AG08395 (cell line): ENCODE results near the gene WDR70.
A peak's percentile ranks its signal among the peaks of the same experiment; 100 is the strongest.

Source experiments
- DNase-seq: peaks from one replicate; pipeline ENCODE4 v3.0.0; 2012; ENCODE audit warnings: mixed read lengths, low spot score

The WDR70 gene

GRCh38 chr5:37723162-37723961 lies 344.2 kb downstream of the WDR70 start:
- DNase-seq = no peak

DNA sequence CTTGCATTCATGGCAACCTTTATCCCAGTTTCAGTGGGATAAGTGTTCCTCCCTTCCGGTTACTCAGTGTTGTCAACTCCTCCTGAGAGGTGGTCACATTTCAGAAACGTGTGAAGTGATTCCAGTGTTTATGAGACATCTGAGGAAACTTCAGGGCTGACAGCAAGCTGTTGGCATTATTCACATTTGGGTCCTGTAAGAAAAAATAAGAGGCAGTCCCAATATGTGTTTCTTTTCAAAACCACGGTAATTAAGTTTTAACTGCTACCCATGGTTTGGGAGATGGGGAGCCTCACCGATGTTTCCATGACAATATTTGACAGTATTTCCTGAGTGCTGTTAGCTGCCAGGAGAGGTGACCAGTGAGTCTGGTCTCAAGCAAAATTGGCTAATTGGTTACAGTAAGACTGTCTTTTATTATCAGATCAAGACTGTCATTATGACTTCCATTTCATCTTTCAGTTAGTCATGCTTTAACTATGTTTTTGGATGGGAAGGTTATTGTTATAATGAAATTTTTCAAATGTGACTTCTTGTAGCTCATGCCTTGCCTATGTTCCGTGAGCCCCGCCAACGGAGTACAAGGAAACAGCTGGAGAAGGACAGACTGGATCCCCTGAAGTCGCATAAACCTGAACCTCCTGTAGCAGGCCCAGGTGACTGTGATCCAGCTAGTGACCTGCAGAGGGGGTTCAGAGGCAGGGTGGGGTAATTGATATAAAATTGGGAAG lies 345.4 kb downstream of the WDR70 start:
- DNase-seq = peak; percentile 27

DNA sequence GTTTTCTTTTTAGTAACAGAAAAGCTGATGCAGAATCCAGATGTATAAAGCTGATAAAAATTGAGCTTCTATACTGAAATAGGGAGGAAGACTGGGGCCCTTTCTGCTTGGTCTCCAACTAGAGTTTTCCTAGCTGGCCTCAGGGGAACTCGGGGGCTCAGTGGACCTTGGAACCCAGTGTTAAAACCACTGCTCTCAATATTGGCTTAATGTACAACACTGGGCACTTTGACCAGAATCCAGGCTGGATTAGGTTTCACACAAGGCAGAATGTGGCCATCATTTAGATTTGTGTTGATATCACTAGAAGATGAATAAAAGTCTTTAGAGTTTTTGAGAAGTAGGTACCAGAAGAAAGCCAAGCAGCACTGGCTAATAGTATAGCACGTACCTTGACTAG lies 346.1 kb downstream of the WDR70 start:
- DNase-seq = no peak

DNA sequence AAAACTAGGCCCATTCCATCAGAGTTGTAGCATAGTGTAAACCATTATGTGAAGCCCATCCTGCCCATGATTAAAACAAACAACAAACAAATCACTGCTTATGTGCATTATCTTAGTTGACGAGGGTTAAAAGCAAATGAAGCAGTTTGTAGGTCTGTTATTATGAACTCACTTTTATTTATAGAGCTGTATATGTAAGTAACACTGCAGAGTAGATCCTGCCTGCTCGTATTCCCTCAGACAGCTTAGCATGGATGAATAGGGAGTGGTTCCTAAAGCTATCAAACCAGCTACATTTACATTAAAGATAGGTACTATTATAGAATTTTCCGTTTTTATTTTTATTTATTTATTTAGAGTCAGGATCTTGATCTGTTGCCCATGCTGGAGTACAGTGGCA lies 348.1 kb downstream of the WDR70 start:
- DNase-seq = no peak

- DNase-seq = no peak
Observed at GRCh38 chr5:37730896-37731455, 351.9 kb downstream of the WDR70 start.

DNA sequence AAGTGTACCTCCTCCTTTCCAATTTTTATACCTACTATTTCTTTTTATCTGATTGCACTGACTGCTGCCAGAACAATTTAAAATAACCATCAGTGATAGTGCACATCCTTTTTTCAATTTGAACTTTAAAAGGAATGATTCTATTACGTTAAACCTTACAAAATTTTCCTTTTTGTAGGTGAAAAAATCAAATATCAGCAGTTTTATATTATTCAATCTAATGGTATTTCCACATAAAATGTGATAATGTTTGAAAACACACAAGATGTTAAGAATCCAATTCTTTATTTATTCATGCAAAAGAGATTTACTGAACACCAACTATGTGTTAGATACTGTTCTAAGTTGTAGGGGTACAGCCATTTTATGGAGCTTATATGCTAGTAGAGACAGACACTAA lies 355.0 kb downstream of the WDR70 start:
- DNase-seq = no peak

DNA sequence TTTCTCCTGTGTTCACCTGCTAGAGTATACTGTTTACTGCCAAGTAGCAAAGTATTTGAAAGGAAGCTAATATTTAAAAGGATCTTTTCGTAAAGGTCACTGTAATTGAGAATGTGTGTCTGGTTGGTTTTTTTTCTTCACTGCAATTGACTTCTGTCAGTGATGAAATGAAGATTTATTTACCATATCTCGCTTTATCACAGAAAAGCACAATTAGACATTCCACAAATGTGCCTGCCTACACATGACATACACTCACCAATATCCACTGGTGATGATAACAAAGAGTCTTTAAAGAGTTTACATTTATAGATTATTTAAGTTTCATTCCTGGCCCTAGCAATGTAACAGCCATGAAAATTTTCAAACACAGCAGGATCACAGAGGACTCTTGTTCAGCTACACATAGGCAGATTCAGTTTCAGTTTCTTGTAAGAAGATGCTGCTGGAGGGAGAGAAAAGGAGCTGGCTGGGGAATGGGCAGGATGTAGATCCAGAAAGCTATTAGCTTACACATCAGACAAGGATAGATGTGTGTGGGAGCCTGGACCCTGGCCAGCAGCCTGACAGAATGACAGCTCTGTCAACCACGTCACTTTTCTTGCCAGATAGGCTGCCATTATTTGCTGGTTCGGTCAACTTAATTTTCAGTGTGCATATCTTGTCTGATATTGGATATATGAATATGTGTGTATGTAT lies 356.7 kb downstream of the WDR70 start:
- no peak for DNase-seq

- no peak for DNase-seq
Observed at GRCh38 chr5:37736397-37736796, 357.3 kb downstream of the WDR70 start.

- DNase-seq = no peak
Observed at GRCh38 chr5:37737326-37738056, 358.4 kb downstream of the WDR70 start.

- DNase-seq = peak; percentile 70
Observed at GRCh38 chr5:37738057-37738691, 359.1 kb downstream of the WDR70 start.

DNA sequence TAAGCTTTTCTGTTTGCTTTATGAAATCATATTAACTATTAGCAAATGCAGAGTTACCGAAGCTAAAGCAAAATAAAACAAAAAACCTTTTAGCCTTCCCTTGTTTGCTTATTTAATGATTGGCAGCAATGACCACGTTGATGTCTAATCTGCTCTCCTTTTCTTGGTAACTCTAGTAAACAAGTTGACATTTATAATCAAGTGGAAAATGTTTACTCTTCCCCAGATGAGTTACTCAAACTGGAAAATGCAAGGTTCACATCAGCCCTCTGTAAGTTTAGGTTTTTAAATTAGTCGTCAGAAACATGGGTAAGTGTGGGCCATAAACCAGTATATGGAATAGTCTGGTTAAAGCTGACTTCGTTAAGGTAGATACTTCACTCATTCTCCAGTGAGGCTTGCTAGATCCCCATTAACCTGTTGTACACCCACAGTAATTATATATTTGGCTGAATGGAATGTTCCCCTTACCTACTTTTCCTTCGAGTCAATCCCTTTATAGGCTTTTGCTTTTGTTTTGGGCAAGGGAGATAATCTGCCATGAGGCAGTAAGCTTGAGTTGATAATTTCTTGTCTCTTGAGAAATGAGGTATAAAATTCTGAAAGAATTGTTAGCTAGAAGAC lies 359.9 kb downstream of the WDR70 start:
- no peak for DNase-seq

DNA sequence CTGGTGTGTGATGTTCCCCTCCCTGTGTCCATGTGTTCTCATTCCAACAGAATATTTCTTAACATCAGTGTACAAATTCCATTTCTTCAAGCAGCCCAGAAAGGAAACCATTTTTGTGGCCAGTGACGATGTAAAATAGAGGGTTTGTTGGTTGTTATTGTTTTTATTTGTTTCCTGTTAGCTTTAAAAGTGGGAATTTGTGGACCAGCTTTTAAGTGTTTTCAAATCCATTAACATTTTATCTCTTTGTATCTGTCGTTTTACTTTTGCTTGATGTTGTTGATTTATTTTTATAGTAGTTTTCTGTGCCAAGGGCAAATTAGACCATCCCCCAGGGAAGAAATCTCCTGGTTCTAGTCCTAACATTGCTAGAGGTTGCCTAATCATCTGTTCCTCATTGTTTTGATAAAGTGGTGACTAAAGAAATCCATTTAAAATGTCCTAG lies 360.7 kb downstream of the WDR70 start:
- DNase-seq = peak; percentile 65

- DNase-seq = peak; percentile 58
Observed at GRCh38 chr5:37740331-37741066, 361.4 kb downstream of the WDR70 start.

DNA sequence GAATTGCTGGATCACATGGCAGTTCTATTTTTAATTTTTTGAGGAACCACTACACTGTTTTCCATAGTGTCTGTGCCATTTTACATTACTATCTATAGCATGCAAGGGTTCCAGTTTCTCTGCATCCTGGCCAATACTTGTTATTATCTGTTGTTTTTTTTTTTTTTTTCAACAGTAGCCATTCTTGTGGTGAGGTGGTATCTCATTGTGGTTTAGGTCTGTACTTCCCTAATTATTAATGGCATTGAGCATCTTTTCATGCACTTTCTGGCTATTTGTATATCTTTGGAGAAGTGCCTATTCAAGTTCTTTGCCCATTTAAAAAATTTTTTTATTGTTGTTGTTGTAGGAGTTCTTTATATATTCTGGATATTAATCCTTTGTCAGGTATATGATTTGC lies 363.0 kb downstream of the WDR70 start:
- no peak for DNase-seq

- DNase-seq = no peak
Observed at GRCh38 chr5:37751227-37751626, 372.1 kb downstream of the WDR70 start.

GRCh38 chr5:37754976-37755375 lies 375.9 kb downstream of the WDR70 start:
- no peak for DNase-seq

DNA sequence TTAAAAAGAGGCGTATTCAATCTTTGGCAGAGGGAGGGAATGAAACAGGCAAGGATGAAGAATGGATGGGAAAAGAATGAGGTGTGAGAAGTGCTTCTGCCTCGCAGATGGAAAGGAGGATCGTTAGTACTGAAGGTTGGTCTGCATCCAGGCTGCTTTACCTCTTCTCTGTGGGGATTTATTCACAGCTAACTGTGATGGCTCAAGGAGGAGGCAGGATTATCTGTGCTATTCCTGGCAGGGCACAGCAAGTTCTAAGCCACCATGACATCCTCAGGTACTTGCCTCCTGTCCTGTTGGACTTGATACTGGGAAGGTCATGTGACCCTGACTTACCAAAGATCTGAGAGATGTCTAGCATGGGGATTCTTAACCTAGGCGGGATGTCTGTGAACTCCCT lies 376.5 kb downstream of the WDR70 start:
- no peak for DNase-seq

GRCh38 chr5:37756248-37756647 lies 377.1 kb downstream of the WDR70 start:
- no peak for DNase-seq

- no peak for DNase-seq
Observed at GRCh38 chr5:37757980-37758582, 379.0 kb downstream of the WDR70 start.

DNA sequence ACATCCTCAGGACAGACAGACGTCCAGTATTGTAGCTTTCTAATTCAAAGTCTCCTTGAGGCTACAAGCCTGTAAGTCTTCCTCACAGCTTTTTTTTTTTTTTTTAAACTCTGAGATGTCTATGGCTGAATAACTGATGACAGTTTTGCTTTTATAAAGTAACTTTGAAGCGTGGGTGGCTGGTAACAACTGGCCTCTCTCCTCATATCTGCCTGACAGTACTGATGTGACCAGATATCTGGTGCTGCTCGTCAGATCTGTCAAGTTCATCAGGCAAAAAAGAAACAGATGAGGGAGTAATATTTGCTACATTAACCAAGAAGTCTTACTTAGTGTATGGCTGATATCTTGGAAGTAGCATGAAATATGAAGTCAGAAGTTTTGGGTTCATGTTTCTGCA lies 388.1 kb downstream of the WDR70 start:
- no peak for DNase-seq
